Mammary epithelial cell (primary cell): Measurements from ENCODE around the gene USP48.

Experiments used
- EZH2 ChIP-seq: IDR thresholded peaks from 2 replicates; pipeline ENCODE4 v1.6.1; 2012; ENCODE audit warnings: low read length, inconsistent platforms, borderline replicate concordance
- TF ChIP-seq, protein P1 (sequence below), 2 donors: IDR thresholded peaks in 1 of 2; conservative IDR thresholded peaks in 1 of 2; 2 replicates each; pipeline ENCODE4 v1.5.1; 2011 to 2012; ENCODE audit warnings: inconsistent platforms in 2 of 2, low read length in 2 of 2, mild to moderate bottlenecking in 2 of 2, control low read depth in 1 of 2, low read depth in 1 of 2; ENCODE audit not compliant: insufficient read depth in 1 of 2; ENCODE audit errors: extremely low read depth in 1 of 2

DNA sequence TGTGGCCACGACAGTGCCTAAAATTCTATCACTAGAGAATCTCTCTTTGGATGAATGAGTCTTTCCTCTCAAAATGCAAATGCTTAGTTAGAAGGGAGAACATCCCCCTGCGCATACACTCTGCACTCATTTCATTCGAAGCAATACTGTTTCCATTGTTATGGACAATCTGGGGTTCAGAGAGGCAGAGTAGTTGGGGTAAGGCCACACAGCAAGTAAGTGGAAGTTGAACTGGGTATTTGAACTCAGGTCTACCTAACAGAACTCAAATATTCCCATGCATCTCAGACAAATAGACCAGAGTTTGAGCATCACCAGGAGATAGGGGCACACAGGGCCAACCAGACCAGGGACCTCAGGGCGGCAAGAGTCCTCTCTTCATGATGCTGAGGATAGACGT lies 139.3 kb downstream of the USP48 start:
- TF ChIP-seq, protein P1, sequence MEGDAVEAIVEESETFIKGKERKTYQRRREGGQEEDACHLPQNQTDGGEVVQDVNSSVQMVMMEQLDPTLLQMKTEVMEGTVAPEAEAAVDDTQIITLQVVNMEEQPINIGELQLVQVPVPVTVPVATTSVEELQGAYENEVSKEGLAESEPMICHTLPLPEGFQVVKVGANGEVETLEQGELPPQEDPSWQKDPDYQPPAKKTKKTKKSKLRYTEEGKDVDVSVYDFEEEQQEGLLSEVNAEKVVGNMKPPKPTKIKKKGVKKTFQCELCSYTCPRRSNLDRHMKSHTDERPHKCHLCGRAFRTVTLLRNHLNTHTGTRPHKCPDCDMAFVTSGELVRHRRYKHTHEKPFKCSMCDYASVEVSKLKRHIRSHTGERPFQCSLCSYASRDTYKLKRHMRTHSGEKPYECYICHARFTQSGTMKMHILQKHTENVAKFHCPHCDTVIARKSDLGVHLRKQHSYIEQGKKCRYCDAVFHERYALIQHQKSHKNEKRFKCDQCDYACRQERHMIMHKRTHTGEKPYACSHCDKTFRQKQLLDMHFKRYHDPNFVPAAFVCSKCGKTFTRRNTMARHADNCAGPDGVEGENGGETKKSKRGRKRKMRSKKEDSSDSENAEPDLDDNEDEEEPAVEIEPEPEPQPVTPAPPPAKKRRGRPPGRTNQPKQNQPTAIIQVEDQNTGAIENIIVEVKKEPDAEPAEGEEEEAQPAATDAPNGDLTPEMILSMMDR (conservative IDR thresholded peaks at IDR 0.05 in 1 of 2, IDR thresholded peaks at IDR 0.05 in 1 of 2; ENCODE audit: extremely low read depth in 1 of 2, insufficient read depth in 1 of 2, low read depth in 1 of 2, low read length in 2 of 2) = no peak
- TF ChIP-seq EZH2 = no peak
